ENCODE results near the gene GDPD5. TPM values are rescaled to one million over a fixed set of nuclear protein-coding genes. Genes with fewer than 3 reads are reported as not detected.
A peak's percentile ranks its signal among the peaks of the same experiment; 100 is the strongest.

Gene GDPD5
- total and polyA plus RNA-seq, 9 of the 15 experiments (the other 6 are each of a cell fraction or from before 2014, with no cell fraction given), result 0.32 to 27.3 (median 8.0) TPM

GRCh38 chr11:75399344-75400145, 126.2 kb downstream of the GDPD5 start, which contains the start of gene RPS3 (continued):
- TF ChIP-seq JUND (IDR thresholded peaks at IDR 0.05; ENCODE audit: borderline replicate concordance, low read depth, low read length) (peak; percentile 43; the same call in 1 of the 2 replicates), JUND (tag; IDR thresholded peaks at IDR 0.05; ENCODE audit: borderline replicate concordance, low read depth, low read length) (no peak; the same call in 2 of the 3 replicates), HDAC8 (tag; IDR thresholded peaks at IDR 0.05) (no peak), ZBTB9 (CRISPR knock-in tag; IDR thresholded peaks at IDR 0.05) (no peak), NCOA1 (IDR thresholded peaks at IDR 0.05; ENCODE audit: low read depth) (no peak; the same call in 1 of the 2 replicates), NFRKB (IDR thresholded peaks at IDR 0.05; ENCODE audit: low read depth) (peak; percentile 98), RBM39 (optimal IDR thresholded peaks at IDR 0.05; ENCODE audit: low read depth, low read length) (peak; percentile 94), THAP12 (CRISPR knock-in tag; IDR thresholded peaks at IDR 0.05) (peak; percentile 77; the same call in 1 of the 2 replicates), CAMTA2 (CRISPR knock-in tag; conservative IDR thresholded peaks at IDR 0.05) (peak; percentile 67; the same call in 1 of the 2 replicates), ATF3 (IDR thresholded peaks at IDR 0.05) (no peak), ATF3 (CRISPR knock-in tag; conservative IDR thresholded peaks at IDR 0.05) (peak; percentile 86), USF2 (CRISPR knock-in tag; IDR thresholded peaks at IDR 0.05) (no peak; the same call in 1 of the 2 replicates), PPARD (CRISPR knock-in tag; IDR thresholded peaks at IDR 0.05) (no peak), ZNF431 (CRISPR knock-in tag; IDR thresholded peaks at IDR 0.05) (peak; percentile 75; the same call in 1 of the 2 replicates), ZBTB12 (CRISPR knock-in tag; IDR thresholded peaks at IDR 0.05) (peak; percentile 89), CREB5 (CRISPR knock-in tag; IDR thresholded peaks at IDR 0.05) (no peak)
